HG03521 (cell line): ENCODE measurements around the gene IFNA1.
"Not testable (repeated sequence)": the region's sequence is repeated elsewhere in the genome, so short reads cannot be mapped to it uniquely, and the experiment has no call there.

ENCODE experiments used
- ATAC-seq: cut with Tn5 transposase; IDR thresholded peaks from one replicate; pipeline ENCODE4 v1.9.1; 2021; ENCODE audit warnings: mild to moderate bottlenecking, moderate library complexity; ENCODE audit not compliant: unreplicated experiment

Gene IFNA1

DNA sequence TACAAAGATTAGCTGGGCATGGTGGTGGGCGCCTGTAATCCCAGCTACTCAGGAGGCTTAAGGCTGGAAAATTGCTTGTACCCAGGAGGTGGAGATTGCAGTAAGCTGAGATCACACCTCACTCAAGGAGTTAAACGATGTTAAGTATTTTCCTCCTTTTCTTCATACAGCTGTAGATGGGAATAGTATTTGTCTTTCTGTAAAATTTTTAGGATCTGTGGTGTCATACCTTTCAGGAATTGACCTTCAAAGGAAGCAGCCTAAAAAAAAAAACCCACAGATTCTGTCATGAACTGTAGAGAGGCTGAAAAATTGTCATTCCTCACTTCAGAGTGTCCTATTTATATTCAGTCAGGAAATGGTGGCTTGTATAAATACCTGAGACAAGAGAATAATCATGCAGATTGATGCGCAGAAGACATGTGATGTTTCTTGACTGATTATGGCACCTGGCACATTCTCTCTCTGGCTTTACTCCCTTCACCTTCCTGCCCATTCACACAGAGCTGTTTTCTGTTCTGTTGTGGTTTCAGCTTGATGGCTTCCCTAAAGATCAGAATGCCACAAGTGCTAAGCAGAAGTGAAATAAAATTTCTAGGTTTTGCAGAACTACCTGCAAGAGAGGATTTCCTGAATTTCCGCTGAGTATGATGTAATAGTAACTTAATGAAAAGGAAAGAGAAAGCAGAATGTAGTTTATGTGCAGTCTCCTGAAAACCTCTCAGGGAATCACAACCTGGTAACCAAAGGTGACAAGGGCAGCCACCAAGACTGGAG lies 3.8 kb downstream of the IFNA1 start:
- peak; percentile 77 for ATAC-seq

DNA sequence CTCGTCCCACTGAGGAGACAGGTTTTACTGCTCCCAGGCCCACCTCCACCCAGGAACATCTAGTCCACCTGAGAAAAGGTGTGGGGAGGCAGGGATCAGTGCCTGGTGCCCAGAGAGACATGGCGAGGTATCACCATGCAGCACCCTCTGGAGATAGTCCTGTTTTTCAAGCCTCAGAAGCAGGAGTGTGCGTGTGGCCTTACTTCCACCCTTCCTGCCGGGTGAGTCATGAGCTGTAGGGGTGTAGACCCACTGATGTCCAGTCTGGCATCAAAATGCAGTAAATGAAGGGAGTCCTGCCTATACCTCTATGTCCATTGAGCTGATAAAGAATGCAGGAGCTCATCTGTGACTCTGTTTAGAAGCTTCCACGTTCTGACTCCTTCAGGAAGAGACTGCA lies 9.1 kb downstream of the IFNA1 start:
- ATAC-seq: not testable (repeated sequence)

DNA sequence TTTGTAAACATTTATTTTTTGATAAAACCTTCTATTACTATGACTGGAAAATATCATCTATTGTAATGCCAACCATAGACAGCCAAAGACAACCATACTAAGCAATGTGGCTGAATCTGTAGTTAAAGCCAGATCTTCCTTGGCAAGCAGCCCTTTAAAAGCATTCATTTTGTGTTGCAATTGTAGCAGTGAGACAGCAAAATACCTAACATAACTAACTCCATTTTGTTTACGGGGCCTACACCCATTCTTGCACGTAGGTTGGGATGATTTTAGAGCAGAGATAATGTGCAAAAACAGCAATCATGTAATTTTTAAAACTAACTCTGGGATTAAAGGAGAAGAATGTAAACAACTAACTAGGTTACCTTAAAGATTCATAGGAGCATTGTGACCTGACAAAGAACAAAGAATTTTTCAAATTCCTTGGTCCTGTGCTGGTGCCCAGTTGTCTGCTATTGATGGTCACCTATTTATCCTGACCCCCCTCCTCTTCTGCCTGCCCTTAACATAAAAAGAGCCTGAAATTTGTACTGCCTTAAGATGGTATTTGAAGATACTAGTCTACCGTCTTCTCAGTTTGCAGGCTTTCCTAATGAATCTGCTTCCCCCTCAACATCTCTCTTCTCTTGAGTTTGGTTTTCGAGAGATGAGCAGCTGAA lies 10.6 kb downstream of the IFNA1 start:
- no peak for ATAC-seq

DNA sequence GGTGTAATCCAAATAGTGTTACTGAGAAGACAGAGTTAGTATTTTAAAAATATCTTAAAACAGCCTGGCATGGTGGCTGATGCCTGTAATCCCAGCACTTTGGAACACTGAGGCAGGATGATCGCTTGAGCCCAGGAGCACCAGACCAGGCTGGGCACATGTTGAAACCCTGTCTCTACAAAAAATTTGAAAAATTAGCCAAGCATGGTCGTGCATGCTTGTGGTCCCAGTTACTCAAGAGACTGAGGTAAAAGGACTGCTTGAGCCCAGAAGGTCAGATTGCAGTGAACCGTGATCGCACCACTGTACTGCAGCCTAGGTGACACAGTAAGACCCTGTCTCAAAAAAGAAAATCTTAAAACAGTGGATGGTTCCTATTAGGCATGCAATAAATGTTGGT lies 12.4 kb downstream of the IFNA1 start:
- ATAC-seq: no peak

DNA sequence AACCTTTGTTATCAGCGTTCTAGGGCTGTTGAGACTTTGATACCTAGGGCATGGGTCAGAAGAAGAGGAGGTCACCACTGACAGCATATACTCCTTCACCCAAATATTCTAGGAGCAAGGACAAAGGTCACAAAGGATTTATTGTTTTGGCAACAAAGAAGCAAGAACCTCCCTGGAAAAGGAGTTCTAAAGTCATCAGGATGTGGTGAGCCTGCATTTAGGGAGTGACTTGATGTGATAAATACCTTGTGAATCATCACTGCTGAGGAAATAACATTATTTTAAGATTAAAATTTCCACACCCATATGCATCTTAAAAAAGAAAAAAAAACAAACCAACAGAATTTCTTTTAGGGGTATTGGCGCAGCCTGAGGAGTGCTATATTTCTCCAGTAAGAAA lies 13.9 kb downstream of the IFNA1 start:
- no peak for ATAC-seq

DNA sequence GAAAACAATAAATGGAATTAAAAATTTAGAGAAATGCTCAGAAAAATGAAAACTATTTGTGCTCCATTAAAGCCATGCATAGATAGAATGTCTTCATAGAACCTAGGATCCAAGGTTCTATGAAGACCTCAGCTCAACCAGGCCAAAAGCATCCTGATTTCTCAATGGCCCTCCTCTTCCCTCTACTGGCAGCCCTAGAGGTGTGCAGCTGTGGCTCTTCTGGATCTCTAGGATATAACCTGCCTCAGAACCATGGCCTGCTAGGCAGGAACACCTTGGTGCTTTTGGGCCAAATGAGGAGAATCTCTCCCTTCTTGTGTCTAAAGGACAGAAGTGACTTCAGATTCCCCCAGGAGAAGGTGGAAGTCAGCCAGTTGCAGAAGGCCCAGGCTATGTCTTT lies 15.1 kb downstream of the IFNA1 start:
- peak; percentile 84 for ATAC-seq

DNA sequence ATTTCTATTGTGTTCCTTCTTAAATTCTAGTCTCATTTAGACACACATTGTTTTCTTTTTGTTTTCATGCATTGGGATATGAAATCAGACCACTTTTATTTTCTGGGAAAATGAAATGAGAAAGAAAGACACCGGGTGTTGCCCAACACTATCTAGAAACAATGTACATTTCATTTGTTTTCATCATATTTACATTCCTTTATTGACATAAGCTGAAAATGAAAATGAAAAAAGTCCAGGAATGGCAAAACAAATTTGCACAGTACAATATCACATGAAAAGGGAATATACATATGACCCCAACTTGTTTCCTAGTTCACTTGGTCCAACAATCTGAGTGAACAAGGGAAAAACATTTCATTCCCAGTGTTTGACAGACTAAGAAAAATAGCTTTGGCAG lies 21.1 kb downstream of the IFNA1 start:
- no peak for ATAC-seq

DNA sequence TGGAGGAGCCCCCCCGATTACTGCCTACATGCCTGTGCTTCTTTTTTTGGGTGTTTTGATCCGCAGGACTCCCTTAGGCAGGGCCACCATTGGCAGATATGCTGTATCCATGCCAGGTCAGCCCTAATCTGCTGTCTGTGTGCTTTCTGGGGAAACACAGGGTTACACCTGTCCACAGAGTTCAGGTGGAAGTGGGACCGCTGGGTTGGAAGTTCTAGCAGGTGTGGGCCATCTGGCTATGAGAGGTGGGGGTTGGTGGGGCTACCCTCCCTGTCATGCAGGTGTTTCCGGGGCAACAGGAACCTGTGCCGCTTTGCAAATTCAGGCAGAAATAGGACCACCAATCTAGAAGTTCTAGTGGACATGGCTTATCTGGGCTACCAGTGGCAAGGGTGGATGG lies 24.9 kb downstream of the IFNA1 start:
- no peak for ATAC-seq

DNA sequence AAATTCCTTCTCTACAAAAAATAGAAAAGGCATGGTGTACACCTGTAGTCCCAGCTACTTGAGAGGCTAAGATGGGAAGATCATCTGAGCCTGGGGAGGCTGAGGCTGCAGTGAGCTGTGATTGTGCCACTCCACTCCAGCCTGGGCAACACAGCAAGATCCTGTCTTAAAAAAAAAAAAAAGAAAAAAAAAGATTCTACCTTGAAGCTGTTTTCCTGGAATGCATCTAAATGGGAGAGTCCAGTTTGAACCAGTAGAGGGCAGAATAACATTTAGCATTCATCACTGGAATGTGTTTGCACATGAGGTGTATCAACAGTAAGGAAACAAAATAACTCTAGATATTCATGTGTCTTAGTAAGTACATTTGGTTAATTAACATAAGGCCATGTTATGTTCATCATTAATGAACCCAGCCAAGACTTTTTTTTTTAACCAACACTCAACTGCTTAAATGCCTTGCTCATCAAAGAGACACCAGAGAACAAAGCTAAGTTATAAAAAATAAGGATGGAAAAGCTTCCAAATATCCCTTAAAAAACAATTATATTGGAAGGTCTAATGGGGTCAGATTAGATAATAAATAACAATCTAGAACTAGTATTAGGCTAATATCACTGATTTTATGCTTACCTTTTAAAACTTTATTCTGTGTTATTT lies 25.8 kb downstream of the IFNA1 start:
- ATAC-seq: no peak

DNA sequence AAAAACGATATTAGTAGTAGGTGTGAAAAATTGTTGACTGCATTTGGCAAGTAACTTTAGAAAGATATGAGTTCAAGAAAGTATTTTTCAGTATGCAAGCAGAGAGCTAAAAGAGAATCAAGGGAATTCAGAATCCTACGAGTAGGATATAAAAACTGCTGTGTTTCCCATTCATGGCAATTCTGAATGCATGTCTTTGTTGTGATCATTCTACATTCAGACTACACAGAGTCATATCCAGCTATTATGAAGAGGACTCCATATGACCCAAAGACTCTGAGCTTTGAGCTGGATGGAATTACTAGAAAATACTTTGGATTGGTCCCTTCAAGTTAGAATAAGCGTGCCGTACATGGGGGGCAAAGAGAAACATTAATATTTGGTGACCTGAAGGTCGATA lies 29.9 kb downstream of the IFNA1 start:
- ATAC-seq: no peak

DNA sequence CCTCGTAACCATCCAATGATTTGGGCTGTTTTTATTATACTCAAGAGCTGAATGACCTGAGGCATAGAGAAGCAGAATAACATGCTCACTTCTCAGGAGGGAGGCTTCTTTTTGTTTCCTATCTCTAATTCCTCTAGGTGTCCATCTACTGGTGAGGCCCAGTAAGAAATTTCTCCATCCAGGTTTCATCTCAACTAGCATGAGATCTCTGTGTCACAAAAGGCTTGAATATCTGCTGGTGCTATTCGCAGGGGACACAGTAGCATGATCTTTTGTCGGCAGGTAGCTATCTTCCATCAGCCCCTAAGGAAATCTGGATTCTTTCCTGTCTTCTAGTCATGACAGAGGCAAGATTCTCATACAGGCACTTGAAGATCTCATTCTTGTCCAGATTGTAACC lies 33.0 kb downstream of the IFNA1 start:
- ATAC-seq: no peak

DNA sequence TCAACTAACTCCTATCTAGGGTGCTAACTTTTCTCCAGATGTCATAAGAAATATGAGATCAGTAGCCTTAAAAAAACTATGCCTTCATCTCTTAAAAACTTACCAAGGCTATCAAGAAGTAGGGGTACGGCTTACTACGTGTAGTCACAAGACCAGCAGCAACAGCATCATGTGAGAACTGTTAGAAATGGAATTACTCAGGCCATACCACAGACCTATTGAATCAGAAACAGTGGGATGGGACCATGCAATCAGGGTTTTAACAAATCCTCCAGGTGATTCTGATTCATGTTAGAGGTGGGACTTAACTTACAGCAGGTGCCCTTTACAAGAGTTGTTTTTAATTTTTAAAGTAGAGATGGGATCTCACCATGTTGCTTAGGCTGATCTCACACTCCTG lies 37.2 kb downstream of the IFNA1 start:
- no peak for ATAC-seq

DNA sequence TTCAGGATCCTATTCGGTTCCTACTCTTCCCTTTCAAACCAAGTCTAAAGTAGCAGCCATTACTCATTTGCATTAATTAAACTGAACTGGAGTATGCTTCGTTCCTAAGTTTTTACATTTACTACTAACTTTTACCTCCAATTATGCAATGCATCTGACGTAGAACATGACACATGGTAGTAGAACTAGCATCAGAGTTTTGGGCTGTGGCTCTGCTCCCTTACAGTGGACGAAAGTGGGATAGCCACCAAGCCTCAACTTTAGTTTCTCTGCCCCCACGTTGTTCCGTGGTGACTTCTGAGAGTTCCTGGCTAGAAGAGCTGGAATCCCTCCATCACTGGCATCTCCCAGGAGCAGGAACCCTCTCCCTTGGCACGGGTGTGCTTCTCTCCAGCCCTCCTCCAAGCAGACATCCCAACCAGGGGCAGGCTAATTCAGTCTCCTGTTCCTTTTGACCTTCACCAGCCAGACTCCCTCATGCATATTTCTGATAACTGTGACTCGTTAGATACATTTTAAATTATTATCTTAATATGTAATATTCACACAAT lies 39.0 kb downstream of the IFNA1 start:
- ATAC-seq: no peak

DNA sequence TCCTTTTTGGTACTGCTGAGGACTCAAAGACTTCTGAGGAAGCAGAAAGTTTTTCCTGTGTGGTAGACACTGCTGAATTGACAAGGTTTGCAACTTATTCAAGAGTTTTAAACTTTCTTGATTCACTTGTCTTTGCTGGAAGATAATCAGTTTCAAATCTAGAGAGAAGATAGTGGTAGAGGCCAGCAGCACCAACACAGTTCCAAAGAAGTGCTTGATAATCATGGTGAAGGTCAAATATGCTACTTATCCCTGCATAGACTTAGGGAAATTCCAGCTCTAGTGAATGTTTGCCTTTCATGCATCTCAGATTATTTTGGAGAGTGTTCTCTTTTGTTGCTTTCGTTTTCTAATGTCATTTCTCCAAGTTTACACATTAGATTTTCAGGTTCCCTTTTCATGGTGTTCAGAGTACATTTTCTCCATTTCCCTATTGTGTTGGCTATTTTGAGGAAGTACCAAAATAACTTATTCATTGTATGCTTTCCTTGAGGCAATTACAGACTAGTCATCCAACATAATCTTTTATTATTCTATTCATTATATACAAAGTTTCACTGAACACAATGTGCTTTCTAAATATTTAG lies 41.3 kb downstream of the IFNA1 start:
- ATAC-seq: no peak

DNA sequence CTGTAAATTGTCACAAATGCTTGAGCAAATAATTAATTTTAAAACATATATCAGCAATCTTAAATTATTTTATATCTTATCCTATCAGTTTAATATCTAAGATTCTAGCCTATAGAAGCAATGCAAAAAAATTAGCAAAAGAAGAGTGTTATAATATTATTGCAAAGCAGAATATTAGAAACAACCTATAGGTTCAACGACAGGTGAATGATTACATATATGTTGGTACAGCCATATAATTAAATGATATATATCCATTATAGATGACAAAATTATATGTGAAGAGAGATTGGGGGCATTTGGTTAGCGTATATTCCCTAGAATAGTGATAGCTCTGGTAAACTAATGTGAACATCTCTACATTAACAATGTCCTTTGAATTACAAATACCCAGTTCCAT lies 42.0 kb downstream of the IFNA1 start, which contains the start of gene IFNE:
Gene IFNE, minus strand, starts transcription at position 101 of the 400 bp plus-strand sequence. CDS start 619 bp downstream, outside the sequence.
- no peak for ATAC-seq
